Upper lobe of left lung (tissue), 6 donors: ENCODE data around the gene GUCA2B. TPM values are rescaled to one million over a fixed set of nuclear protein-coding genes. Genes with fewer than 3 reads are reported as not detected.
A peak's percentile ranks its signal among the peaks of the same experiment; 100 is the strongest.

Experiments
- ATAC-seq, 2 donors: fragments of 200-7000 bp; cut with Tn5 transposase; one replicate each; pipeline ENCODE4 v1.9.1; 2022; ENCODE audit warnings: mild to moderate bottlenecking in 2 of 2, moderate library complexity in 2 of 2; ENCODE audit not compliant: low FRiP score in 2 of 2
- DNase-seq, 2 donors: peaks; one replicate each; pipeline ENCODE4 v3.0.0-alpha.2; 2019 to 2020
- H3K27ac ChIP-seq, 4 donors: fragments of 200-600 bp; sonication (generic); one replicate each; pipeline ENCODE4 v1.5.1; 2016 to 2019
- H3K27me3 ChIP-seq, 4 donors: fragments of 200-600 bp; sonication (generic); one replicate each; pipeline ENCODE4 v1.5.1; 2017 to 2019
- H3K36me3 ChIP-seq, 4 donors: fragments of 200-600 bp; sonication (generic); one replicate each; pipeline ENCODE4 v1.5.1; 2016 to 2019
- H3K4me1 ChIP-seq, 4 donors: fragments of 200-600 bp; sonication (generic); one replicate each; pipeline ENCODE4 v1.5.1; 2018 to 2019
- H3K4me3 ChIP-seq, 4 donors: fragments of 200-600 bp; sonication (generic); one replicate each; pipeline ENCODE4 v1.5.1; 2017 to 2019; ENCODE audit warnings: mild to moderate bottlenecking in 2 of 4, moderate library complexity in 1 of 4
- H3K9me3 ChIP-seq, 4 donors: fragments of 200-600 bp; sonication (generic); one replicate each; pipeline ENCODE4 v1.5.1; 2018 to 2019
- EP300 ChIP-seq, 4 donors: sonication (generic); formaldehyde crosslinking; IDR thresholded peaks; one replicate each; pipeline ENCODE4 v1.5.1; 2017; ENCODE audit warnings: antibody characterized with exemption in 4 of 4, control low read depth in 2 of 4
- POLR2A ChIP-seq, 4 donors: fragments of 450-650 bp; IDR thresholded peaks; one replicate each; pipeline ENCODE4 v1.5.1; 2016 to 2017; ENCODE audit warnings: antibody characterized with exemption in 4 of 4, mild to moderate bottlenecking in 2 of 4
- POLR2AphosphoS5 ChIP-seq, 2 donors: sonication (generic); formaldehyde crosslinking; IDR thresholded peaks; one replicate each; pipeline ENCODE4 v1.5.1; 2017; ENCODE audit warnings: antibody characterized with exemption in 2 of 2
- WGBS, 2 donors: methylation state at CpG; one replicate each; pipeline ENCODE4 v1.1.5; 2017 to 2018; 5-methylcytosine and 5-hydroxymethylcytosine counted together
- total RNA-seq, 6 donors: library from RNA; depleted of rRNA in 4 of 6; stranded (reverse); fragments of >200 nt in 4 of 6; gene quantifications; one replicate each; pipeline versions ENCODE4 v1.1.0 to v1.2.1, GENCODE V29; 2016 to 2021
- TF ChIP-seq, protein P1 (sequence below), 6 experiments: fragments of 450-650 bp in 4 of 6; fragments of 200-600 bp in 2 of 6; sonication (generic) in 2 of 6; IDR thresholded peaks; one replicate each; pipeline ENCODE4 v1.5.1; 2016 to 2019; ENCODE audit warnings: antibody characterized with exemption in 6 of 6
- donor health status: DM: no; HTN: no; CAD: no; lungs with moderate emphysema.
- donor health status: DM: no; HTN: yes; CAD: no; lungs with severe emphysema.

Gene GUCA2B
- total RNA-seq, 6 donors from 2014 or later: not detected

DNA sequence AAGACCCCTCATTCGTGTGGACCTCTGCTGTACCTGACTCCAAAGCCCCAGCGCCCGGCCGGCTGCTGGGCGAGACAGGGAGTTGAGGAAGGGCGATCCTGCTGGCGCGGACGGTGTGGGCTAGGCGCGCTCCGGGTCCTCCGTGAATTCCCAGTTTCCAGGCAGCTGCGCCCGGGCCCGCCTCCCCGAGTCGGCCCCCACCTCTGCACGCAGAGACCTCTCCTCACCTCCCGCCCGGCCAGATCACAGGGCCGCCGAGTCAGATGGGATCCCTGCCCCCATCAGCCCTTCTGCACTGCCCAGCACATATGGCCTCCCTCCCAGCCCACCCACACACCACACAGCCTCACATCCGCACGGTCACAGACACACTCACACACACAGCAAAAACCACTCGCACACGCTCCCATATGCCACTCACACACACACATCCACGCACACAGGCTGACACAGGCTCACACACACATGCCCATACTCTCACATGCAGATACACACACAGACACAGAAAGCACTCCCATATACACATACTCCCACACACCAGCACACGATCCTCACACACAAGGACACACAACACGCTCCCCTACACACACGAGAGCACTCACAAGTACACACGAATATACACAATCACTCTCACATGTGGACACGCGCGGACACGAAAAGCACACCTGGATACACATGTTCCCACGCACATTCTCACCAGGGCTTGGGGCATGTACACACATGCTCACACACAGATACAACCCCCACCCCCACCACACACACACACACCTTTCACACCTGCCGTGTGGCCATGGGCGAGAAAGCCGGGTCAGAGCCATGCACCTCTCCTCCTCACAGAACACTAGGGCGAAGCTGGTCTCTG lies 7.2 kb upstream of the GUCA2B start:
- ATAC-seq: no peak
- Histone ChIP-seq H3K4me1 (peaks cover 0 to 18% (median 7%) of the 10 kb centered on the region in 4 donors), H3K9me3 (no peaks in the 10 kb centered on the region), H3K4me3 (no peak overlapping the region), H3K36me3 (no peaks in the 10 kb centered on the region), H3K27ac (no peak overlapping the region), H3K27me3 (no peaks in the 10 kb centered on the region)
- peak in 1 of 2 donors; percentile 77 for DNase-seq
- WGBS, 2 donors: 74% methylated on average over 23 to 41 of the region's 41 CpGs
- TF ChIP-seq EP300 (IDR thresholded peaks at IDR 0.05) (no peak), POLR2AphosphoS5 (IDR thresholded peaks at IDR 0.05) (no peak), POLR2A (IDR thresholded peaks at IDR 0.05) (no peak)
- TF ChIP-seq, protein P1, sequence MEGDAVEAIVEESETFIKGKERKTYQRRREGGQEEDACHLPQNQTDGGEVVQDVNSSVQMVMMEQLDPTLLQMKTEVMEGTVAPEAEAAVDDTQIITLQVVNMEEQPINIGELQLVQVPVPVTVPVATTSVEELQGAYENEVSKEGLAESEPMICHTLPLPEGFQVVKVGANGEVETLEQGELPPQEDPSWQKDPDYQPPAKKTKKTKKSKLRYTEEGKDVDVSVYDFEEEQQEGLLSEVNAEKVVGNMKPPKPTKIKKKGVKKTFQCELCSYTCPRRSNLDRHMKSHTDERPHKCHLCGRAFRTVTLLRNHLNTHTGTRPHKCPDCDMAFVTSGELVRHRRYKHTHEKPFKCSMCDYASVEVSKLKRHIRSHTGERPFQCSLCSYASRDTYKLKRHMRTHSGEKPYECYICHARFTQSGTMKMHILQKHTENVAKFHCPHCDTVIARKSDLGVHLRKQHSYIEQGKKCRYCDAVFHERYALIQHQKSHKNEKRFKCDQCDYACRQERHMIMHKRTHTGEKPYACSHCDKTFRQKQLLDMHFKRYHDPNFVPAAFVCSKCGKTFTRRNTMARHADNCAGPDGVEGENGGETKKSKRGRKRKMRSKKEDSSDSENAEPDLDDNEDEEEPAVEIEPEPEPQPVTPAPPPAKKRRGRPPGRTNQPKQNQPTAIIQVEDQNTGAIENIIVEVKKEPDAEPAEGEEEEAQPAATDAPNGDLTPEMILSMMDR (IDR thresholded peaks at IDR 0.05): no peak

- no peaks in the 10 kb centered on the region for H3K27me3 ChIP-seq
- peaks cover 0 to 18% (median 6%) of the 10 kb centered on the region in 4 donors for H3K4me1 ChIP-seq
- no peaks in the 10 kb centered on the region for H3K36me3 ChIP-seq
- H3K9me3 ChIP-seq: no peaks in the 10 kb centered on the region
- peak in 1 of 2 donors; percentile 82 for DNase-seq
- ATAC-seq: peak; percentile 73 to 88
- H3K27ac ChIP-seq: no peak overlapping the region
- H3K4me3 ChIP-seq: no peak overlapping the region
- TF ChIP-seq, protein P1 (IDR thresholded peaks at IDR 0.05): peak; percentile 81 to 95 (median 88)
- peak in 1 of 4 donors; percentile 69 for TF ChIP-seq EP300 (IDR thresholded peaks at IDR 0.05)
- no peak for TF ChIP-seq POLR2AphosphoS5 (IDR thresholded peaks at IDR 0.05)
- TF ChIP-seq POLR2A (IDR thresholded peaks at IDR 0.05): no peak
- 25 to 39% methylated on average over 12 to 19 of the region's 19 CpGs for WGBS, 2 donors
These were observed 6.4 kb upstream of the GUCA2B start for GRCh38 chr1:42146626-42147320.

DNA sequence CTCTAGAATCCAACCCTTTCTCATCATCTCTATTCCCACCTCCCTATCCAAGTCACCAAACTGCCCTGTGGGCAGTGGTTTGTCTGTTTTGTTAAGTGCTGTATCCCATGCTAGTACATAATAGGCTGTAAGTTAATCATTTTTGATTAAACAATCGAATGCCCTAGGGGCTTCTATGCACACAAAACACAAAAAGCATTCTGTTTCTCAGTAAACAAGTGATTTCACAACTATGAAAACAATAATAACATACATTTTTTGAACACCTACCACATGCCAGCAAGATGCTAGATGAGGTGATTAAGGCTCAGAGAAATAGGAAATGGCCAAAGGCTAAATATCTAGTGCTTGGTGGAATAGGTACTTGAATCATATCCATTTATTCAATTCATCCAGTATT lies 5.0 kb upstream of the GUCA2B start:
- Histone ChIP-seq H3K4me3 (no peak overlapping the region), H3K27me3 (no peaks in the 10 kb centered on the region), H3K4me1 (peaks cover 0 to 15% (median 6%) of the 10 kb centered on the region in 4 donors), H3K27ac (no peak overlapping the region), H3K36me3 (no peaks in the 10 kb centered on the region), H3K9me3 (no peaks in the 10 kb centered on the region)
- no peak for TF ChIP-seq POLR2A (IDR thresholded peaks at IDR 0.05)
- TF ChIP-seq EP300 (IDR thresholded peaks at IDR 0.05): no peak
- TF ChIP-seq POLR2AphosphoS5 (IDR thresholded peaks at IDR 0.05): no peak
- TF ChIP-seq, protein P1 (IDR thresholded peaks at IDR 0.05): no peak
- WGBS, 2 donors: 74 to 85% methylated on average over 1 of the region's 1 CpG
- no peak for DNase-seq
- ATAC-seq: no peak

- TF ChIP-seq EP300 (IDR thresholded peaks at IDR 0.05): no peak
- TF ChIP-seq POLR2AphosphoS5 (IDR thresholded peaks at IDR 0.05): no peak
- TF ChIP-seq, protein P1 (IDR thresholded peaks at IDR 0.05): no peak
- no peak for TF ChIP-seq POLR2A (IDR thresholded peaks at IDR 0.05)
These were observed 2.6 kb upstream of the GUCA2B start for GRCh38 chr1:42150651-42151050.

More at GRCh38 chr1:42150651-42151050, 2.6 kb upstream of the GUCA2B start:
- Histone ChIP-seq H3K27me3 (no peaks in the 10 kb centered on the region), H3K9me3 (no peaks in the 10 kb centered on the region), H3K4me3 (no peak overlapping the region), H3K27ac (no peak overlapping the region), H3K4me1 (peaks cover 0 to 7% (median 5%) of the 10 kb centered on the region in 4 donors), H3K36me3 (no peaks in the 10 kb centered on the region)
- DNase-seq: no peak
- 63 to 85% methylated on average over 3 to 5 of the region's 5 CpGs for WGBS, 2 donors
- ATAC-seq: no peak
